Upper lobe of right lung (tissue), 1 donor: ENCODE data around the gene SFXN3. TPM values are rescaled to one million over a fixed set of nuclear protein-coding genes. Genes with fewer than 3 reads are reported as not detected.

Experiments used
- ATAC-seq: fragments of 200-7000 bp; cut with Tn5 transposase; one replicate; pipeline ENCODE4 v1.9.1; 2020; ENCODE audit warnings: mild to moderate bottlenecking, moderate library complexity
- DNase-seq: peaks from one replicate; pipeline ENCODE4 v3.0.0-alpha.2; 2020
- H3K27ac ChIP-seq: fragments of 200-600 bp; one replicate; pipeline ENCODE4 v1.8.0; 2022
- H3K27me3 ChIP-seq: fragments of 200-600 bp; one replicate; pipeline ENCODE4 v1.8.0; 2022; ENCODE audit warnings: mild to moderate bottlenecking
- H3K36me3 ChIP-seq: fragments of 200-600 bp; one replicate; pipeline ENCODE4 v1.8.0; 2022
- H3K4me1 ChIP-seq: fragments of 200-600 bp; one replicate; pipeline ENCODE4 v1.8.0; 2022
- H3K4me3 ChIP-seq: fragments of 200-600 bp; one replicate; pipeline ENCODE4 v1.8.0; 2022; ENCODE audit warnings: mild to moderate bottlenecking
- H3K9me3 ChIP-seq: fragments of 200-600 bp; one replicate; pipeline ENCODE4 v1.8.0; 2022
- CTCF ChIP-seq: fragments of 200-600 bp; IDR thresholded peaks from one replicate; pipeline ENCODE4 v1.8.0; 2022; ENCODE audit warnings: antibody characterized with exemption
- intact Hi-C: fragments of 100-400 bp; cut with DNase I; formaldehyde crosslinking; loops from one replicate; pipeline ENCODE4 v1.11.0; 2022
- total RNA-seq: library from RNA; stranded (reverse); fragmentation: NEBNext Ultra II Directional; extraction: Animal tissue kit (Norgen Biotek cat#: 25700); gene quantifications from one replicate; pipeline ENCODE4 v1.2.1, GENCODE V29; 2021
- donor health status: DM: no; HTN: yes; CAD: no; lungs with severe emphysema.

Gene SFXN3
- total RNA-seq, 1 donor from 2014 or later: 49.2 TPM

- no peaks in the 10 kb centered on the region for H3K27me3 ChIP-seq
- no peaks in the 10 kb centered on the region for H3K9me3 ChIP-seq
- peak overlapping the region; percentile 81 for H3K4me3 ChIP-seq
- TF ChIP-seq CTCF: peak; percentile 94
- intact Hi-C loops: no loop called here
- H3K4me1 ChIP-seq: peaks cover 32% of the 10 kb centered on the region
- H3K36me3 ChIP-seq: no peaks in the 10 kb centered on the region
- ATAC-seq: peak; percentile 72
- peak; percentile 95 for DNase-seq
- H3K27ac ChIP-seq: peak overlapping the region; percentile 98
These were observed 29.3 kb downstream of the SFXN3 start for GRCh38 chr10:101060036-101060950.

DNA sequence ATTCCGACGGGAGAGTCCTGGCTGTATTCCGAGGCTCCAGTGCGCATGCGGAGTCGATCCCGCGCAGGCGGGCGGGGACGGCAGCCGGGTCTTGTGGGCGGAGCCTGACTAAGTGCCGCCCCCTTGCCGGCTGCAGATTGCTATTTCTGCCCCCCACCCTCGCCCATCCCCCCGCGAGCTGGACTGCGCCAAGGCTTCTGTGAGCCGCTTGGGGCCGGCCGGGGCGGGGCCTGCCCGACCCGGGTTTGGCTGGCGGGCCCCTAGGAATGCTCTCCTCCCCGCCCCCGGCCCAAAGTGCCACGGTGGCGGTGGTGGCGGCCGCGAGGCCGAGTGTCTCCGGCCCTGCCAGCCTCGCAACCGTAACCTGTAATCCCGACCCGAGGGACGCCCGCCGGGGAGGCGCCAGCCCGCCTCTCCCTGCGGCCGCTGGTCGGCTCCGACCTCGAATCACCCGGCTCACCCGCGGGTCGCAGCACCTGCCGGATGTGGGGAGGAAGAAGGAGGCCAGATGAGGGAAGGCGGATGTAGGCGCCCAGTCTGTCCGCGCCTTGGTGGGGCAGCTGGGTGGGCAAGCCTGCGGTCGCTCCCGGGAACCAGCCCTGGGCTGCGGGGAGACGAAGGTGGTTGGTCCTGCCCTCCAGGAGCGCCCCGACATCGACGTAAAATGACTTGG is 30.1 kb downstream of the SFXN3 start:
- H3K27me3 ChIP-seq: no peaks in the 10 kb centered on the region
- peak overlapping the region; percentile 81 for H3K4me3 ChIP-seq
- ATAC-seq: peak; percentile 94
- no peaks in the 10 kb centered on the region for H3K9me3 ChIP-seq
- H3K4me1 ChIP-seq: peaks cover 40% of the 10 kb centered on the region
- no peaks in the 10 kb centered on the region for H3K36me3 ChIP-seq
- intact Hi-C loops: no loop called here
- H3K27ac ChIP-seq: peak overlapping the region; percentile 98
- TF ChIP-seq CTCF: no peak
- DNase-seq: peak; percentile 99

- intact Hi-C loops: no loop called here
- H3K4me1 ChIP-seq: peaks cover 47% of the 10 kb centered on the region
- no peak for DNase-seq
These were observed 30.7 kb downstream of the SFXN3 start, which contains the start of gene KAZALD1 for GRCh38 chr10:101061624-101062231. TSS of gene KAZALD1 (plus strand) at chr10:101061989. CDS start at chr10:101062593, 604 bp downstream.

DNA sequence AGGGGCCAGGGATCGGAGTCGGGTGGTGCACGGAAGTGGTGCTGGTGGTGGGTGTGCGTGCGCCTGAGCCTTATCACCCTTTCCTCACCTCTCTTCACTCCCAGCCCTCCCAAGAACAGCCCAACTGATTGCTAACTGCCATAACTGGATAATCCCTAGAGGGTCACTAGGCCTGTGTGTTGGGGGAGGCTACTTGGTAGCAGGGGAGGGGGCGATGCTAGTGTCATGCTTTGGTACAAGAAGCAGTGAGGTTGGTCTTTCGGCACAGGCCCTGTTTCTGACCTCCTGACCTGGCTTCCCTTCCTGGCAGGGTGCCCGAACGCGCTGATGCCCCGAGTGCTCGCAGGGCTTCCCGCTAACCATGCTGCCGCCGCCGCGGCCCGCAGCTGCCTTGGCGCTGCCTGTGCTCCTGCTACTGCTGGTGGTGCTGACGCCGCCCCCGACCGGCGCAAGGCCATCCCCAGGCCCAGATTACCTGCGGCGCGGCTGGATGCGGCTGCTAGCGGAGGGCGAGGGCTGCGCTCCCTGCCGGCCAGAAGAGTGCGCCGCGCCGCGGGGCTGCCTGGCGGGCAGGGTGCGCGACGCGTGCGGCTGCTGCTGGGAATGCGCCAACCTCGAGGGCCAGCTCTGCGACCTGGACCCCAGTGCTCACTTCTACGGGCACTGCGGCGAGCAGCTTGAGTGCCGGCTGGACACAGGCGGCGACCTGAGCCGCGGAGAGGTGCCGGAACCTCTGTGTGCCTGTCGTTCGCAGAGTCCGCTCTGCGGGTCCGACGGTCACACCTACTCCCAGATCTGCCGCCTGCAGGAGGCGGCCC is 31.4 kb downstream of the SFXN3 start:
- no peaks in the 10 kb centered on the region for H3K36me3 ChIP-seq
- peaks cover 52% of the 10 kb centered on the region for H3K4me1 ChIP-seq
- ATAC-seq (peak; percentile 34), DNase-seq (peak; percentile 87)
- H3K27me3 ChIP-seq: no peaks in the 10 kb centered on the region
- peak overlapping the region; percentile 81 for H3K4me3 ChIP-seq
- intact Hi-C loops: no loop called here
- H3K27ac ChIP-seq: peak overlapping the region; percentile 98
- no peaks in the 10 kb centered on the region for H3K9me3 ChIP-seq
- TF ChIP-seq CTCF: peak; percentile 65

More at GRCh38 chr10:101061624-101062231, 30.7 kb downstream of the SFXN3 start, which contains the start of gene KAZALD1:
- peak within 1 kb of the TSS; percentile 81 for H3K4me3 ChIP-seq
- peak; percentile 6 for ATAC-seq
- peak within 1 kb of the TSS; percentile 98 for H3K27ac ChIP-seq
- H3K9me3 ChIP-seq: no peaks in the 10 kb centered on the region
- TF ChIP-seq CTCF: no peak
- H3K36me3 ChIP-seq: no peaks in the 10 kb centered on the region
- no peaks in the 10 kb centered on the region for H3K27me3 ChIP-seq

DNA sequence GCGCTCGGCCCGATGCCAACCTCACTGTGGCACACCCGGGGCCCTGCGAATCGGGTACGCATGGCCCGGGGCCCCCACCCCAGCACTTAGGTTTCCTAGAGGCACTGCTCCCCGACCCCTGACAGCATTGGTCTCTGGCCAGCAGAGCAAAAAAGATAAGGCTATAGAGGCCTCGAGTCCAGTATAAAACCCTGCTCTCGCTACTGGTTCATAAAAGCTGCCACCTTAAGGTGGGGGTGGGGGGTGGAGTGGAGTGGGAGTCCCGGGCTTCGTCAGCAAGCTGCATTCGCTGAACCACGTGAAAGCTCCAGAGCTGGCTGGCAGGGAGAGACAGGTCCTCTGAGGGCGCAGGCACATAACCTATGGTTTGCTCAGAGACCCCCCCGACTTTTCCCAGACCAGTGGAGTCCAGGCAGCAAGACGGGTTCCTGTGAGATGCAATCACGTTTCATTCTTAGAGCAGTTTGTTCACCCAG is 32.1 kb downstream of the SFXN3 start:
- peaks cover 54% of the 10 kb centered on the region for H3K4me1 ChIP-seq
- peak overlapping the region; percentile 98 for H3K27ac ChIP-seq
- H3K4me3 ChIP-seq: peak overlapping the region; percentile 81
- no peak for TF ChIP-seq CTCF
- no peaks in the 10 kb centered on the region for H3K36me3 ChIP-seq
- no peaks in the 10 kb centered on the region for H3K27me3 ChIP-seq
- ATAC-seq (no peak), DNase-seq (no peak)
- intact Hi-C loops: no loop called here
- H3K9me3 ChIP-seq: no peaks in the 10 kb centered on the region
